ENCODE data around the gene PAX2. TPM values are rescaled to one million over a fixed set of nuclear protein-coding genes. Genes with fewer than 3 reads are reported as not detected.

The PAX2 gene
- total RNA-seq, 4 donors from 2014 or later = not detected

DNA sequence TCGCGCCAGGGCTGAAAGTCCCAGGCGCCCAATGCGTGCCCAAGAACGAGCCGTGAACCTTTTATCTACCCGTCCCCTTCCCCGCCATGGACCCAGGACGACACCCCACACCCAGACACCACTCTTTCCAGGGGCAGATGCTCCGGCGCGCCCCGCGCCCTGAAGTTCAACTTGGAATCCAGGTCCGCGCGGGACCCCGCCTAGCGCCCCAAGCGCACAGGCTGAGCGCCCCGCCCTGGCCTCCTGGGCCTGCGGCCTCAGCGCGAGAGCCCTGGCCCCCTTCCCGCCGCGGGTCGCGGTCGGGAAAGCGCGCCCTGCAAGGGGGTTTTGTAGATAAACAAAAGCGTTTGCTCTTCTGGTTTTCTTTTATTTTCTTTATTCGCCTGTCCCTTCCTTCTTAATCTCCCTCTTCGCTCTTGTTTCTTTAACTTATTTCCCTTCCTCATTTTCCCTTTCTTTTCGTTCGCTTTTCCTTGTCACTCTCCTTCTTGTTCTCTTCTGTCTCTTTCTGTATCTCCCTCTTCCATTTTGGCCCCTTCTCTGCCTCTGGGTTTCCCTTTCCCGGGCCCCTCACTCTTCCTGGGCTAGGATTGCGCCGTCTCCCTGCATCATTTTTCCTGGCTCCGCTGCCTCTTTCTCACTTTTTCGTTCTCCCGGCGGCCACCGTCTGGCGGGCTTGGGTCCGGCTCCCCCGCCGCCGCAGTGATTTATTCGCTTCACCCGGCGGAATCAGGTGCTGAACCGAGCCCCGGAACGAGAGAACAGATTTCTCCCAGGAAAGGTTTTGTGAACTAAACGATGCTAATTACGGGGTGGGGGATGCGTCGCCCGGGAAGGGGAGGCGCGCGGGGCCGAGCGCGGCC is 15.3 kb upstream of the PAX2 start:
- Histone ChIP-seq H3K36me3 (no peaks in the 10 kb centered on the region), H3K9me3 (no peaks in the 10 kb centered on the region), H3K27me3 (peaks cover 100% of the 10 kb centered on the region), H3K4me3 (peak overlapping the region; percentile 31), H3K4me1 (peaks cover 29% of the 10 kb centered on the region), H3K27ac (no peak overlapping the region)
- TF ChIP-seq, protein P1, sequence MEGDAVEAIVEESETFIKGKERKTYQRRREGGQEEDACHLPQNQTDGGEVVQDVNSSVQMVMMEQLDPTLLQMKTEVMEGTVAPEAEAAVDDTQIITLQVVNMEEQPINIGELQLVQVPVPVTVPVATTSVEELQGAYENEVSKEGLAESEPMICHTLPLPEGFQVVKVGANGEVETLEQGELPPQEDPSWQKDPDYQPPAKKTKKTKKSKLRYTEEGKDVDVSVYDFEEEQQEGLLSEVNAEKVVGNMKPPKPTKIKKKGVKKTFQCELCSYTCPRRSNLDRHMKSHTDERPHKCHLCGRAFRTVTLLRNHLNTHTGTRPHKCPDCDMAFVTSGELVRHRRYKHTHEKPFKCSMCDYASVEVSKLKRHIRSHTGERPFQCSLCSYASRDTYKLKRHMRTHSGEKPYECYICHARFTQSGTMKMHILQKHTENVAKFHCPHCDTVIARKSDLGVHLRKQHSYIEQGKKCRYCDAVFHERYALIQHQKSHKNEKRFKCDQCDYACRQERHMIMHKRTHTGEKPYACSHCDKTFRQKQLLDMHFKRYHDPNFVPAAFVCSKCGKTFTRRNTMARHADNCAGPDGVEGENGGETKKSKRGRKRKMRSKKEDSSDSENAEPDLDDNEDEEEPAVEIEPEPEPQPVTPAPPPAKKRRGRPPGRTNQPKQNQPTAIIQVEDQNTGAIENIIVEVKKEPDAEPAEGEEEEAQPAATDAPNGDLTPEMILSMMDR (IDR thresholded peaks at IDR 0.05) = no peak
- TF ChIP-seq POLR2AphosphoS5 (IDR thresholded peaks at IDR 0.05) (no peak), EP300 (IDR thresholded peaks at IDR 0.05) (no peak), POLR2A (IDR thresholded peaks at IDR 0.05) (no peak)
- WGBS = 3% methylated on average over 65 of the region's 68 CpGs
- no peak for DNase-seq (ENCODE audit: low spot score in 2 of 2)

DNA sequence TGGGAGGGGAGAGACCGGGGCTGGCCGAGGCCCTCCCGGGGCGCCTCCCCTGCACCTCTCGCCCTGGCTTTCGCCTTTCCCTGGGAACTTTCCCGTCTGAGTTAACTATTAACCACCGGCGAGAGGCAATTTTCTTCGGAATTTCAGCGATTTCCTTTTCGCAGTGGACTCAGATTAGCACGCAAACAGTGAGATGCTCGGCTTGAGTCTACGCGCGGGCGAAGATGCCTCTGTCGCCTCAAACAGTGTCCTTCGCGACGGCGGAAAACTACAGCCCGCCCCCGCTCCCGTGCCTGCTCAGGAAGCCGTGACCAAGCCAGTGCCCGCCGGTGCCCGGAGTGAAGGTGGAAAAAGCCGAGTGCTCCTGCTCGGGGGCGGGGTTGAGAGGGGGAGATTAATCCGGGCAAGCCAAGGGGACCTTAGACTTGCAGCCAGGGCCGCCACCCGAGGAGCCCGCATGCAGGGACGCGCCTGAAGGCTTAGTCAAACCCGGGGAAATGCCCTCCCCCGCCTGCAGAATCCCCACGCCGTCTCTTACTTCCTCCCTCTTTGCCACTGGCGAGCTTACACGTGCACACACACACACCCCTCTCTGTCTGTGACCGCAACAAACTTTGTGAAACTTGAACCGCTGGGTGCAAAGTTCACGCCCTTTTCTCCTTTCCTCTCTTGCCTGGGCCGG is 14.5 kb upstream of the PAX2 start:
- H3K4me1 ChIP-seq = peaks cover 37% of the 10 kb centered on the region
- DNase-seq (ENCODE audit: low spot score in 2 of 2) = no peak
- peak overlapping the region; percentile 31 for H3K4me3 ChIP-seq
- H3K36me3 ChIP-seq = no peaks in the 10 kb centered on the region
- no peak overlapping the region for H3K27ac ChIP-seq
- WGBS = 5% methylated on average over 22 of the region's 49 CpGs
- H3K27me3 ChIP-seq = peaks cover 100% of the 10 kb centered on the region
- TF ChIP-seq EP300 (IDR thresholded peaks at IDR 0.05) = no peak
- TF ChIP-seq POLR2AphosphoS5 (IDR thresholded peaks at IDR 0.05) = no peak
- TF ChIP-seq, protein P1 (IDR thresholded peaks at IDR 0.05) = no peak
- no peak for TF ChIP-seq POLR2A (IDR thresholded peaks at IDR 0.05)
- no peaks in the 10 kb centered on the region for H3K9me3 ChIP-seq

DNA sequence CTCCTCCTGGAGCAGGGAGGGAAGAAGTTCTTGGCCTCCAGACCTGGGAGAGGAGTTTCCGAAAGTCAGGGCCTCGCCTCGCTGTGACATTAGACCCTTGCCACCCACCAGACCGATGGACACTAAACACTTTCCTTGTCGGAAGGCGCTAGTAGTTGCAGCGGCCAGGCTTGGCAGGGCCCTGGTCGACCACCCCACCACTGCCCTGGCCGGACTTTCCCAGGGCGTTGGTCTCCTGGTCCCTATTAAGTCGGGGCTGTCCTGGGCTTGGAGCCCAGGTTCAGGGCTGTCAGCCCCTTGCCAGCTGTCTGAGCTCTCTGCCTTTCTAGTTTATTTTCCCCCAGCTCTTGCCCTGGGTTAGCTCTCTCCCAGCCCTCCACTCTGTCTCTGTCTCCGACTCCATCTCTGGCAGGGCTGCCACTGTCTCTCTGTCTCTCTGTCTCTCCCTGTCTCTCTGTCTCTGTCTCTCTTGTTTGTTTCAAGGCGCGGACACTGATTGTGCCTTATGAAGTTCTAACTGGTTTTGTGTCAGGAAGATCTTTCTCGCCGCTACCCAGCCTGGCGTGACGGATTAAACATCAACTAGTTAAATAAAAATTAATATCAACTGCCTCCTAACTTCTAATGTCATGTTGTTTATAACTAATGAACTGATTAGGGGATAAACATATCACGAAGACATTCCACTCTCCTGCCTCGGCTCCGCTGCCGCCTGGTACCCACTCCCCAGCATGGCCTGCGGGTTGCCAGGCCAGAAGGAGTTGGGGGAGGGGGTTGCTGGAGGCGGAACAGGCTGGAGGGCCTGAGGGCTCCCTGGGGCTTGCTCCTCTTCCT is 13.8 kb upstream of the PAX2 start:
- H3K4me3 ChIP-seq = no peak overlapping the region
- H3K27me3 ChIP-seq = peaks cover 100% of the 10 kb centered on the region

DNA sequence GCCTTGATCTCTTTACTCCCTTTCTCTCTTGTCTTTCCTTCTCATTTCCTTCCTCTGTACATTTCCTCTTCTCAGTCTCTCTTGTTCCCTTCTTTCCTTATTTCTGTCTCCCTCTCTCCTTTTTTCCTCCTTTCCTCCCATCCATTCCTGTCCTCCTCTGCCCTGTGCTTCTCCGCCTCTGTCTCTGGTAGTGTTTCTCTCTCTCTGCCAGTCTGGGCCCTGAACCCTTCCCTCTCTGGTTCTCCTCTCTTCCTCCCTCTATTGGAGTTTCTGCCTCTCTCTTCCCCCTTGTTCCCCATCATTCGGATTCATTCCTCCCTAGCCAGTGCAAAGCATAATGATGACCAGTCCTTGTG is 13.2 kb upstream of the PAX2 start:
- Histone ChIP-seq H3K27me3 (peaks cover 100% of the 10 kb centered on the region), H3K36me3 (no peaks in the 10 kb centered on the region), H3K9me3 (no peaks in the 10 kb centered on the region), H3K27ac (no peak overlapping the region), H3K4me3 (no peak overlapping the region), H3K4me1 (peaks cover 40% of the 10 kb centered on the region)
- WGBS = 86% methylated on average over 2 of the region's 2 CpGs
- TF ChIP-seq POLR2AphosphoS5 (IDR thresholded peaks at IDR 0.05) (no peak), POLR2A (IDR thresholded peaks at IDR 0.05) (no peak), EP300 (IDR thresholded peaks at IDR 0.05) (no peak)
- TF ChIP-seq, protein P1 (IDR thresholded peaks at IDR 0.05) = no peak
- DNase-seq (ENCODE audit: low spot score in 2 of 2) = no peak

More for the DNA sequence above, 13.8 kb upstream of the PAX2 start:
- H3K27ac ChIP-seq = no peak overlapping the region
- DNase-seq (ENCODE audit: low spot score in 2 of 2) = no peak
- no peaks in the 10 kb centered on the region for H3K9me3 ChIP-seq
- H3K4me1 ChIP-seq = peaks cover 38% of the 10 kb centered on the region
- WGBS = 61% methylated on average over 24 of the region's 24 CpGs
- H3K36me3 ChIP-seq = no peaks in the 10 kb centered on the region
- TF ChIP-seq EP300 (IDR thresholded peaks at IDR 0.05) (no peak), POLR2AphosphoS5 (IDR thresholded peaks at IDR 0.05) (no peak), POLR2A (IDR thresholded peaks at IDR 0.05) (no peak)
- TF ChIP-seq, protein P1 (IDR thresholded peaks at IDR 0.05) = no peak

All from suprapubic skin (tissue), 4 donors.